Subcutaneous adipose tissue (tissue), 4 donors: ENCODE data around the gene BAAT. TPM values are rescaled to one million over a fixed set of nuclear protein-coding genes. Genes with fewer than 3 reads are reported as not detected.
"Not testable (repeated sequence)": the region's sequence is repeated elsewhere in the genome, so short reads cannot be mapped to it uniquely, and the experiment has no call there.

Source experiments
- total RNA-seq, 4 donors: library from RNA; depleted of rRNA; stranded (reverse); fragments of >200 nt; gene quantifications; one replicate each; pipeline ENCODE4 v1.1.0, GENCODE V29; 2016
- TF ChIP-seq, protein P1 (sequence below): fragments of 450-650 bp; IDR thresholded peaks from one replicate; pipeline ENCODE4 v1.5.1; 2016; ENCODE audit warnings: low read depth, mild to moderate bottlenecking, control low read depth, antibody characterized with exemption, moderate library complexity

The BAAT gene
- total RNA-seq, result not detected

DNA sequence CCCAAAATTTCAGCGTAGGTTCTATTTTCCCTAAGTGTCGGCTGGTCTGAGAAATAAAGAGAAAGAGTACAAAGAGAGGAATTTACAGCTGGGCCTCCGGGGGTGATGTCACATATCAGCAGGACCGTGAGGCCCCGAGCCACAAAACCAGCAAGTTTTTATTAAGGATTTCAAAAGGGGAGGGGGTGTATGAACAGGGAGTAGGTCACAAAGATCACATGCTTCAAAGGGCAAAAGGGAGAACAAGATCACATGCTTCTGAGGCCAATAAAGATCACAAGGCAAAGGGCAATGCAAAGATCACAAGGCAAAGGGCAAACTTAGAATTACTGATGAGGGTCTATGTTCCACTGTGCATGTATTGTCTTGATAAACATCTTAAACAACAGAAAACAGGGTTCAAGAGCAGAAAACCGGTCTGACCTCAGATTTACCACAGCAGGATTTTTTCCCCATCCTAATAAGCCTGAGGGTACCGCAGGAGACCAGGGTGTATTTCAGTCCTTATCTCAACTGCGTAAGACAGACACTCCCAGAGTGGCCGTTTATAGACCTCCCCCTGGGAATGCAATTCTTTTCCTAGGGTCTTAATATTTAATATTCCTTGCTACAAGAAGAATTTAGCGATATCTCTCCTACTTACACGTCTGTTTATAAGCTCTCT lies at the start of gene BAAT:
Gene BAAT (minus strand): TSS at position 134 of the 664 bp plus-strand sequence. CDS start 13,602 bp downstream, outside the sequence.
- TF ChIP-seq, protein P1, sequence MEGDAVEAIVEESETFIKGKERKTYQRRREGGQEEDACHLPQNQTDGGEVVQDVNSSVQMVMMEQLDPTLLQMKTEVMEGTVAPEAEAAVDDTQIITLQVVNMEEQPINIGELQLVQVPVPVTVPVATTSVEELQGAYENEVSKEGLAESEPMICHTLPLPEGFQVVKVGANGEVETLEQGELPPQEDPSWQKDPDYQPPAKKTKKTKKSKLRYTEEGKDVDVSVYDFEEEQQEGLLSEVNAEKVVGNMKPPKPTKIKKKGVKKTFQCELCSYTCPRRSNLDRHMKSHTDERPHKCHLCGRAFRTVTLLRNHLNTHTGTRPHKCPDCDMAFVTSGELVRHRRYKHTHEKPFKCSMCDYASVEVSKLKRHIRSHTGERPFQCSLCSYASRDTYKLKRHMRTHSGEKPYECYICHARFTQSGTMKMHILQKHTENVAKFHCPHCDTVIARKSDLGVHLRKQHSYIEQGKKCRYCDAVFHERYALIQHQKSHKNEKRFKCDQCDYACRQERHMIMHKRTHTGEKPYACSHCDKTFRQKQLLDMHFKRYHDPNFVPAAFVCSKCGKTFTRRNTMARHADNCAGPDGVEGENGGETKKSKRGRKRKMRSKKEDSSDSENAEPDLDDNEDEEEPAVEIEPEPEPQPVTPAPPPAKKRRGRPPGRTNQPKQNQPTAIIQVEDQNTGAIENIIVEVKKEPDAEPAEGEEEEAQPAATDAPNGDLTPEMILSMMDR, result not testable (repeated sequence)

DNA sequence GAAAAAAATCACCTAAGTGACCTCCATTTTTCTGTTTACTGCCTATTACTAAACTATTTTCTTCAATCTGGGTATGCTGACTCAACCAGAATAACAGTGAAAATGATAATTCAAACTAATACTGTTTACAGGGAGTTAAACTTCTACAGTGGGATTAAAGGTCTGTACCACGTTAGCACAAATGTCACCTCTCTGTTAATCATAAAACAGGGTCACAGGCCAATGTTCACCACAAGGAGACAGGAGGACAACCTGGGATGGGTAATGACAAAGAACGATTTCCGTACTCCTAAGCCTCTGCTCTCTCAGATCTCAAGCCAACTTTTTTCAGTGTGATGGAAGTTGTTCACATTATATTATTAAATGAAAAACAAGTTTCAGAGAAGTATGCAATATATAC lies 48.4 kb upstream of the BAAT start:
- TF ChIP-seq, protein P1, result no peak

DNA sequence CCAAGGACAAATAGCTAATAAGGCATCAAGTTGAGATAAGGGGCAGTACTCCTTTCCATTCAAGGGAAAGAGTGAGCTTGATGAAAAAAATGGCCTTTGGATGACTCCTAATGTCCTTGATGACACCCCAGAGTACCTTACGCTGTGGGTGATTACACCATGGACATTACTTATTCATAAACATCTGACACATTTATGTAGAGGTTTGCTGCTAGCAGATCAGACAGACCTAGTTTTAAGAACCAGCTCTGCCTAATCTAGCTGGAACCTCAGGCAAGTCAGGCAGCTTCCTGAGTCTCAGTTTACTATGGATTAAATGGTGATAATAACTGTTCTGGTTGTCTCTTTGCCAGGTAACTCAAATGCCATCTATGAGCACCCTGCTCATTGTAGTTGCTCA lies 47.9 kb upstream of the BAAT start:
- TF ChIP-seq, protein P1, result no peak

DNA sequence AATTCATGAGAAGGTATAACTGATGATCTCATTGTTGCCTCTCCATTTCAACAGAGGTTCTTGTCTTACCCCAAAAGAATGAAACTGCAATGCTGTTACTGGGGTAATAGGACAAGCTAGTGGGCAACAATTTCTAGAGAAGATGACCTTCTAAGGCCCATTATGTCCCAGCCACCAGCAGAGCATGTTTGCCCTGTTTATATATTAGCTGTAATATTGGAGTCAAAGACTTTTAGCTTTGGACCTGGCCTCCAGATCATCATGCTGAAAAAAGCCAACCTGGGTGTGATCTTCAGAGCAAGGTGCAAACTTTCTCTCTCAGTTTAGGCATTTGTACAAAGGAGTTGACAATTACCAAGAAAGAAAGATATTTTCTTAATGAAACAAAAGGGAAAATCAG lies 47.4 kb upstream of the BAAT start:
- TF ChIP-seq, protein P1, result no peak

DNA sequence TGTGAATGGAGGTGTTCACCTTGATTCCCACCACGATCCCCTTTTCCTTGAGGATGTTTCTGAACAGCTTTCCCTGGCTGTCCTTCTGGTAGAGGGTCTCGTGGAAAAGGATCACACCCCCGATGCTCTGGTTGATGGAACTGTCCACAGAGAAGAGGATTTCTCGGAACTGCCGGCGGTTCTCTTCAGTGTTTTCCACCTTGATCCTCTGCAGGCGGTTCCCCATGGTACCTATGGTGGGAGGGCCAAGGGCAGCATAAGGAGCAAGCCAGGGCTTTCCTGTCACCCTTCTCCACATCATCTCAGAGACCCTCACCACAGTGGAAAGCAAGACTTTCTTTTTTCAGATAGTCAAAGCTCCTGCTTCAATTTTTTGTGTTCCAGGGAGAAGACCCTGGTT lies 44.9 kb upstream of the BAAT start:
- TF ChIP-seq, protein P1, result no peak

DNA sequence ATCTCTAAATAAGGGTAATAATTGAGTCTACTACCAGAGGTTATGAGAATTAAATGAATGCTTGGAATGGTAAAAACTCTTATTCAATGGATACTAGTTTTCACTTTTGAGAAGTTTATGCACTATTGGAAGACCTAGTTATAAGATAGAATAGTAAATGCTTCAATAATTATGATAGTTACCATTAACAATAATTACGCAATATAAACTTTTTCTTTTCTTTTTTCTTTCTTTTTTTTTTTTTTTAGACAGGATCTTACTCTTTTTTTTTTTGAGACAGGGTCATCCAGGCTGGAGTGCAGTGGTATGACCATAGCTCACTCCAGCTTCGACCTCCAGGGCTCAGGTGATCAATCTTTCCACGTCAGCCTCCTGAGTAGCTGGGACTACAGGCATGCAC lies 44.1 kb upstream of the BAAT start:
- TF ChIP-seq, protein P1, result no peak

DNA sequence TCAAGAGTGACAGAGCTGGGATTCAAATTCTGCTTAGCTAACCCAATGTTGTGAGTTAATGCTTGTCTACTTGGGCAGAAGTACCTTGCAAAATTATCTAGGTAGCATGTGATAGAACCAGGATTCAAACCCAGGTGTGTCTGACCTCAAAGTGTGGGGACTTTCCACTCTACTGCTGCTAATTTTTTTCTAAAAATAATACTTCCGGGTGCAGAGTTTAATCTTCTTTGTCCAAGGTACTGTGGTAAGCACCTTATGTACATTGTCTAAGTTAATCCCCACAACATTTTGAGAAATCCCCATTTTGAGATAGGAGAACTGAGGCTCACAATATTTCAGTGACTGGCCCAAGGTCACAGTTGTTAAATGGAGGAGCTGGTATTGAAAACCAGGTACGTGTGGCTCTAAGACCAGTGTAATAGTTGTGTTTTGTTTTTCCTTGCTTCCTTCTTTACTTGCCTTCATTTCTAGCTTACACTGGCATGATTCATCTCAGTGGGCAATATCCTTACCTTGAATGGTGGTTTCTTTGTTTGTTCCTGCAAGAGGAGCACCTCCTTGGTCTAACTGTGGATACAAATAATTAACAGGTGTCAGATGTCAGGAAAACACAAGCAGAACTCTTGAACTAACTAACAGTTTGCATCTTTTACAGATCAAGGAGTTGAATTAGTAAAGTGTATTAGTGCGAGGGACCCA lies 43.3 kb upstream of the BAAT start:
- TF ChIP-seq, protein P1, result no peak
